KMS-11 (cell line): ENCODE results near the gene ZNF516.

Experiments used
- H2AFZ ChIP-seq: fragments of 200-600 bp; sonication (generic); 2 replicates; pipeline ENCODE4 v1.6.1; 2016; ENCODE audit warnings: antibody characterized with exemption, mixed run types, low read depth
- H3K27ac ChIP-seq: fragments of 200-600 bp; sonication (generic); 2 replicates; pipeline ENCODE4 v1.6.1; 2016; ENCODE audit warnings: mild to moderate bottlenecking, mixed run types
- H3K27me3 ChIP-seq: fragments of 200-600 bp; sonication (generic); 2 replicates; pipeline ENCODE4 v1.6.1; 2017; ENCODE audit warnings: mild to moderate bottlenecking, low read depth, mixed run types, moderate library complexity; ENCODE audit not compliant: insufficient read depth
- H3K36me3 ChIP-seq: fragments of 200-600 bp; sonication (generic); 2 replicates; pipeline ENCODE4 v1.6.1; 2017; ENCODE audit warnings: mild to moderate bottlenecking, mixed run types; ENCODE audit not compliant: insufficient read depth
- H3K4me1 ChIP-seq: fragments of 200-600 bp; sonication (generic); 2 replicates; pipeline ENCODE4 v1.6.1; 2016; ENCODE audit warnings: mild to moderate bottlenecking, low read depth, mixed run types; ENCODE audit not compliant: poor library complexity, severe bottlenecking
- H3K4me2 ChIP-seq: fragments of 200-600 bp; sonication (generic); 2 replicates; pipeline ENCODE4 v1.7.0; 2016; ENCODE audit warnings: mild to moderate bottlenecking, mixed run types
- H3K4me3 ChIP-seq: fragments of 200-600 bp; sonication (generic); IDR thresholded peaks from 2 replicates; pipeline ENCODE4 v1.6.1; 2017; ENCODE audit warnings: low read depth, low read length, mixed read lengths; ENCODE audit not compliant: insufficient read depth
- H3K79me2 ChIP-seq: fragments of 200-600 bp; sonication (generic); 2 replicates; pipeline ENCODE4 v1.6.1; 2016; ENCODE audit warnings: low read depth, mixed run types; ENCODE audit not compliant: insufficient read depth
- H3K9ac ChIP-seq: fragments of 200-600 bp; sonication (generic); 2 replicates; pipeline ENCODE4 v1.6.1; 2016; ENCODE audit warnings: mild to moderate bottlenecking, mixed run types
- H4K20me1 ChIP-seq: fragments of 200-600 bp; sonication (generic); 2 replicates; pipeline ENCODE4 v1.6.1; 2016; ENCODE audit warnings: mild to moderate bottlenecking, mixed run types; ENCODE audit not compliant: insufficient read depth
- CTCF ChIP-seq: fragments of 200-600 bp; sonication (generic); conservative IDR thresholded peaks from 2 replicates; pipeline ENCODE4 v1.6.1; 2017; ENCODE audit warnings: low read depth, mild to moderate bottlenecking, antibody characterized with exemption, low read length, moderate library complexity, mixed read lengths

ZNF516 gene

GRCh38 chr18:76494231-76495005, 624 bp downstream of the ZNF516 start:
- peak overlapping the region; percentile 47; the same call in 1 of the 2 replicates for H2AFZ ChIP-seq
- H3K4me3 ChIP-seq = no peak overlapping the region
- peaks cover 12% of the 10 kb centered on the region for H3K4me1 ChIP-seq
- H3K79me2 ChIP-seq = peaks cover 29% of the 10 kb centered on the region; the same call in 1 of the 2 replicates
- H3K27ac ChIP-seq = peak overlapping the region; percentile 70
- no peaks in the 10 kb centered on the region for H3K36me3 ChIP-seq
- H3K9ac ChIP-seq = peak overlapping the region; percentile 55
- TF ChIP-seq CTCF = no peak
- H4K20me1 ChIP-seq = 0 out of 2 replicates have a peak, but pooled peaks cover 5% of the 10 kb centered on the region
- peak overlapping the region; percentile 49 for H3K4me2 ChIP-seq
- H3K27me3 ChIP-seq = no peaks in the 10 kb centered on the region

DNA sequence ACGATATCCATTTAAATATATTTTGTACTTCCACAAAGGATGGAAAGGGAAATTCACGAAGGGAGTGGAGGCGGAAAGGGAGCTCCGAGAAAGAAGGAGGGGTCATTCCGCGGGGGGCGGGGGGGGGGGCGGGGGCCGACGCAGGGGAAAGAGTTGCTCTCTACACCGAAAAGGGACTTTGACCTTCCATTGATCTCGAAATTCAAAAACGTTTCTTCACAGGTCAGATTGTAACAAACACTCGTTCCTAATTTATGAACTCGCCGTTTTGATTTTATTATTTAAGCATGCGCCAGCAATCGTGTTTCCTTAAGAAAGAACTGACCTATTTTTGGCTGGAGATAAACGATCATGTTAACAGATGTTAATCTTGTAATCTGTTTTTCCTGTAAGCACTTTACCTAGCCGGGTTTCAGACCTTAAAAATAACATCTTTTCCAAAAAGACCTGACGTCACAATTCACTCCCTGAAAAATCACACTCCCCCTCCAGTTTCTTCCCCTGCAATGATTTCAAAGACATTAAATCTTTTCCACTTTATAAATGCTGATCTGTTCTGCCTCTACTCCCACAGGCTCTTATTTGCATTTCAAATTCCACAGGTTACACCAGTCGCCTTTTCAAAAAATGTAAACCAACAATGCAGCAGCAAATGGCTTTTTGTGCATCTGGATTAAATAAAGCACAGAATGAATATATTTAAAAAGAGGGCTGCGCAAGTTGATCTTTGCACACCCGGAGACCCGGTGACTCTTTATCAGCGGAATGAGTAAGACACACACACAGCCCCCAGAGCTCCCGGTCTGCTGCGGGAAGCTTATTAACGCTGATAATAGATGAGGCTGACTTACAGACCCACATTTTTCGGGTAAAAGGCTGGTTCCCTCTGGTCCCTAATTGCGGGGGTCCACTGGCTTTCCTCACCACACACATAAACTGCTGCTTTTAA, 1.6 kb downstream of the ZNF516 start:
- H3K27ac ChIP-seq = peak overlapping the region; percentile 70
- no peak for TF ChIP-seq CTCF
- H3K4me3 ChIP-seq = no peak overlapping the region
- H3K27me3 ChIP-seq = no peaks in the 10 kb centered on the region
- H3K4me2 ChIP-seq = peak overlapping the region; percentile 92
- H3K79me2 ChIP-seq = peaks cover 38% of the 10 kb centered on the region; the same call in 1 of the 2 replicates
- peak overlapping the region; percentile 58 for H2AFZ ChIP-seq
- H4K20me1 ChIP-seq = 0 out of 2 replicates have a peak, but pooled peaks cover 5% of the 10 kb centered on the region
- peak overlapping the region; percentile 55 for H3K9ac ChIP-seq
- peaks cover 12% of the 10 kb centered on the region for H3K4me1 ChIP-seq
- H3K36me3 ChIP-seq = no peaks in the 10 kb centered on the region

DNA sequence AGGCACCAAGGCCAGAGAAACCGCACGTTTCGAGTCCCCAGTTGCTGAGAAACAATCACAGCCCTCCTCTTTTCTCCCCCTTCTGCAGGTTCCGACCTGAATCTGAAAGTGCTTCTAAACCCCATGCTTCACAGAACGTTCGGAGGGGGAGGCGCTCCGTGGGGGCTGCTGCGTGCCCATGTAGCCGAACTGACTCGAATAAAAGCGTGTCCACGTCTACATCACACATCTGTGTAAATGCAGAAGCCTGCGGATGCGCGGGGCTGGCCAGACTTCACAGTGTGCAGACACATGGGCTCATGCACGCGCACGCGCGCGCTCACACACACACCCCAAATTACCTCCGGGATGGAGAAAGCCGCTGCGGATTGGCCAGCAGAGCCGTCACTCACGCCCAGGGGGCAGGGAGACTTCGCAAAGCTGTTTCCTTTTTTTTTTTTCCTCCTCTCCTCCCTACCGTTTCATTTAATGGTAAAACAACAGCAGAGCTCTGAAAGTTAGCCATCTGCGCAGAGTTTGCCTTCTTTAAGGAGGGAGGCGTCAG, 2.3 kb downstream of the ZNF516 start:
- Histone ChIP-seq H2AFZ (peak overlapping the region; percentile 58), H3K4me3 (peak overlapping the region; percentile 85), H3K79me2 (peaks cover 46% of the 10 kb centered on the region; the same call in 1 of the 2 replicates), H4K20me1 (0 out of 2 replicates have a peak, but pooled peaks cover 5% of the 10 kb centered on the region), H3K9ac (peak overlapping the region; percentile 55), H3K36me3 (no peaks in the 10 kb centered on the region), H3K4me1 (peaks cover 12% of the 10 kb centered on the region), H3K27me3 (no peaks in the 10 kb centered on the region), H3K4me2 (peak overlapping the region; percentile 92), H3K27ac (peak overlapping the region; percentile 70)
- TF ChIP-seq CTCF = no peak
